ENCODE data around the gene ACVRL1.

- TF ChIP-seq CTCF (IDR thresholded peaks at IDR 0.05), result peak in 1 of 4 experiments; percentile 22
- TF ChIP-seq EP300 (IDR thresholded peaks at IDR 0.05), result no peak
- no peak for TF ChIP-seq POLR2AphosphoS5 (IDR thresholded peaks at IDR 0.05)
Observed at GRCh38 chr12:51970904-51971646, 63.8 kb downstream of the ACVRL1 start.
